Activated B cell treated with CpG ODN at 0.5 μM for 24 hours (primary cell): ENCODE data around the gene PTMA. TPM values are rescaled to one million over a fixed set of nuclear protein-coding genes. Genes with fewer than 3 reads are reported as not detected.

Experiments
- ATAC-seq: fragments of 200-7000 bp; cut with Tn5 transposase; one replicate; pipeline ENCODE4 v1.10.0; 2021; ENCODE audit warnings: low read depth, mild to moderate bottlenecking, moderate library complexity
- CTCF ChIA-PET: fragments of 350-600 bp; sonication (Branson Sonifier 250); formaldehyde crosslinking; loops from one replicate; lab custom pipeline; 2021; ENCODE audit warnings: antibody characterized with exemption; lab: Charles Lee
- POLR2A ChIA-PET: fragments of 350-600 bp; sonication (Branson Sonifier 250); formaldehyde crosslinking; loops from one replicate; lab custom pipeline; 2021; ENCODE audit warnings: antibody characterized with exemption; lab: Charles Lee
- DNase-seq: peaks from one replicate; pipeline ENCODE4 v3.0.0; 2022
- H3K27ac Mint-ChIP-seq: one replicate; pipeline ENCODE4 v1.8.0; 2020; ENCODE audit warnings: mixed read lengths
- H3K27me3 Mint-ChIP-seq: one replicate; pipeline ENCODE4 v1.8.0; 2021; ENCODE audit warnings: mixed read lengths
- H3K36me3 Mint-ChIP-seq: one replicate; pipeline ENCODE4 v1.8.0; 2021; ENCODE audit warnings: low read depth, mixed read lengths
- H3K4me1 Mint-ChIP-seq: one replicate; pipeline ENCODE4 v1.8.0; 2021; ENCODE audit warnings: mixed read lengths
- H3K4me3 Mint-ChIP-seq: one replicate; pipeline ENCODE4 v1.8.0; 2020; ENCODE audit warnings: mild to moderate bottlenecking, mixed read lengths
- H3K9me3 Mint-ChIP-seq: one replicate; pipeline ENCODE4 v1.8.0; 2020; ENCODE audit warnings: mixed read lengths
- intact Hi-C: fragments of 100-400 bp; cut with micrococcal nuclease; formaldehyde crosslinking; loops from one replicate; pipeline ENCODE4 v1.15.1; 2024
- total RNA-seq: library from RNA; stranded (reverse); gene quantifications from 2 replicates; pipeline ENCODE4 v1.2.3, GENCODE V29; 2022
- TF ChIP-seq, protein P1 (sequence below): fragments of 200-600 bp; IDR thresholded peaks from one replicate; pipeline ENCODE4 v1.8.0; 2022; ENCODE audit warnings: antibody characterized with exemption, mild to moderate bottlenecking

The PTMA gene
- total RNA-seq, 1 donor from 2014 or later = 1,531 TPM

DNA sequence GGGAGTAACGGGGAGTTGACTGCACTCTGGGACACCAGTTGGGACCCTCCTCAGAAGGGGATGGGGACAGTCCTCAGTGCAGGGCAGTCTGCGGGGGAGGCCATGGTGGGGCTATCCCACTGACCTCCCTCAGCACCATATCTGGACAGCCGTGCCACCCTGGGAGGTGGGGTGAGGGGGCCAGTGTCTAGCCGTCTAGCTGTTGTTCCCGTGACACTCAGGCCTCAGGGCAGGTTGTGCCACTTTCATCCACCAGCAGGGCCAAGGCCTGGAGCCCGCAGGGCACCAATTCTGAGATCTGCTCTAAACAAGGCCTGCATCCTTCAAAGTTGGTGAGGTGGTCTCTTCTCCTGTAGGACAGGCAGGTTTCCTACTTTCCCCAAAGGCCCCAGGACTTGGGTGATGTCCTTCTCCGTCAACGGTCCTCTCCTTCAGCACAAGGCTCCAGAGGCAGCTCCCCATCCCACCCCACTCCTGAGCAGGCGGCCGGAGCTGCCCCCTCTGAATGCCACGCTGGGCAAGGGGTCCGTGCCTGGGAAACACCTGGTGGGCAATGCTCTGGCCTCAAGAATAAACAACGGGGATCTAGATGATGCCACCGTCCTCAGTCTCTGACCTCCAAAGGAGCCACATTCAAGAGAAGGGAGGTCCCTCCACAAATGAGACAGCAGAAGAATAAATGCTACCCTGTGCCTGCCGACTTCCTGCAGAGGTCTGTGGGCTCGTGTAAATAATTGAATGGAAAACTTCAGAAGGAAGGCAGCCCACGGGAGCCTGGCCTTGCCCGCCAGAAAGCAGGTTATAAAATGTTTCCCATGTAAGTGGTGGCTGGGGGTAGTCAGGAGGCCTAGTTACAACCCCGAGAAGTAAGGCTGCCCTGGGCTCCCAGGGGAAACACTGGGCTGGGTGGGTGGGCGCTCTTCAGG, 42.8 kb upstream of the PTMA start:
- intact Hi-C loops = no loop called here
- H3K4me1 Mint-ChIP-seq = peaks cover 94% of the 10 kb centered on the region
- DNase-seq (no peak), ATAC-seq (no peak)
- no peaks in the 10 kb centered on the region for H3K27me3 Mint-ChIP-seq
- CTCF ChIA-PET = interaction anchor here (2.4 to 3.5 kb wide), 3 partner anchors 11 to 53 kb away, joined by 7 to 25 read pairs (median 19); no protein-coding TSS in a partner anchor
- H3K9me3 Mint-ChIP-seq = no peaks in the 10 kb centered on the region
- H3K27ac Mint-ChIP-seq = peak overlapping the region; percentile 98
- TF ChIP-seq, protein P1, sequence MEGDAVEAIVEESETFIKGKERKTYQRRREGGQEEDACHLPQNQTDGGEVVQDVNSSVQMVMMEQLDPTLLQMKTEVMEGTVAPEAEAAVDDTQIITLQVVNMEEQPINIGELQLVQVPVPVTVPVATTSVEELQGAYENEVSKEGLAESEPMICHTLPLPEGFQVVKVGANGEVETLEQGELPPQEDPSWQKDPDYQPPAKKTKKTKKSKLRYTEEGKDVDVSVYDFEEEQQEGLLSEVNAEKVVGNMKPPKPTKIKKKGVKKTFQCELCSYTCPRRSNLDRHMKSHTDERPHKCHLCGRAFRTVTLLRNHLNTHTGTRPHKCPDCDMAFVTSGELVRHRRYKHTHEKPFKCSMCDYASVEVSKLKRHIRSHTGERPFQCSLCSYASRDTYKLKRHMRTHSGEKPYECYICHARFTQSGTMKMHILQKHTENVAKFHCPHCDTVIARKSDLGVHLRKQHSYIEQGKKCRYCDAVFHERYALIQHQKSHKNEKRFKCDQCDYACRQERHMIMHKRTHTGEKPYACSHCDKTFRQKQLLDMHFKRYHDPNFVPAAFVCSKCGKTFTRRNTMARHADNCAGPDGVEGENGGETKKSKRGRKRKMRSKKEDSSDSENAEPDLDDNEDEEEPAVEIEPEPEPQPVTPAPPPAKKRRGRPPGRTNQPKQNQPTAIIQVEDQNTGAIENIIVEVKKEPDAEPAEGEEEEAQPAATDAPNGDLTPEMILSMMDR = no peak
- H3K4me3 Mint-ChIP-seq = peak overlapping the region; percentile 70
- POLR2A ChIA-PET = interaction anchor here (1.1 to 22.2 kb wide), 7 partner anchors 9 to 201 kb away, joined by 4 to 1242 read pairs (median 6); partner anchors contain the start of genes COPS7B, NCL and PTMA
- H3K36me3 Mint-ChIP-seq = no peaks in the 10 kb centered on the region

DNA sequence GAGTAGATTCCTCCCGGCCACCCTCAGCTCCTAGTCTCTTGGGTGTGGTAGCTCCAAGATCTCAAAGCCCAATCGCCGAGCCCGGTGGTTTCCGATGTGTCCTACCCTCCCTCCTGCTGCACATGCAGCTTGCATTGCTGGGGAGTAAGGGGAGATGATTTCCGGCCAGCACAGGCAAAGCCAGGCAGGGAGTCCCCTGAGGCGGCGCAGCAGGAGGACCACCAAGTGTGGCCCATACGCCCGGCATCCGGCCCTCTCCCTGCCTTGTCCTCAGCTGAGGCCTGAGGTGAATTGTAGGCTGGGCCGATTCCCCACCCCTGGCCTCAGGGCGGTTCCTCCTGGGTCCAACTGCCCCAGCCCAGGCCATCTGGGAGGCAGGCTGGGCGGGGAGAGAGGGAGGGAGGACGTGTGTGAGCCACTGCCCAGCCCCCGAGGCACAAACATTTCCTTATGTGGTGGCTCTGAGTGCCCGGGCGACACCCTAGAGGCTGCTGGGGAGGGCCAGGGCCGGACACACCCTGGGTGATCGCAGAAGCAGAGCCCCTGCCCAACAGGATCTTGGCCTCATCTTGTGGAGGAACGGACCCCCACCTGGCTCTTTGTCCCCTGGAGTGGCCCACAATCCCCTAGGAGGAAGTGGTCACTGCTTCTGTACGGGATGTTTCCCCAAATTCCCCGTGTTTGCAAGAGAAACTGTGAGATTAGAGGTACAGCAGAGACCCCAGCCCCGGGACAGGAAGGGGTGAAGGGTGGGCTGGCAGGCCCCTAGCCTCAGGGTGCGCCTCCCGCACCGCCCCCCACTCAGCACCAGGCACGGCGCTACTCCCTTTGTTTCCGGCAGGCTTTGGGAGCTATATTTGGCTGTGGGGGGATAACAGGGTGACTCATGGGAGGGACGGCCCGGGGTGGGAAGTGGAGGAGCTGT, 41.9 kb upstream of the PTMA start:
- ChIA-PET CTCF (interaction anchor here (1.1 to 3.5 kb wide), 4 partner anchors 10 to 54 kb away, joined by 5 to 25 read pairs (median 13); no protein-coding TSS in a partner anchor), POLR2A (interaction anchor here (0.6 to 22.2 kb wide), 16 partner anchors 8 to 541 kb away, joined by 3 to 1242 read pairs (median 4); partner anchors contain the start of genes COPS7B, NCL and PTMA)
- Mint-ChIP-seq H3K27me3 (no peaks in the 10 kb centered on the region), H3K36me3 (no peaks in the 10 kb centered on the region), H3K4me1 (peaks cover 91% of the 10 kb centered on the region), H3K9me3 (no peaks in the 10 kb centered on the region), H3K4me3 (peak overlapping the region; percentile 81), H3K27ac (peak overlapping the region; percentile 98)
- TF ChIP-seq, protein P1 = no peak
- intact Hi-C loops = no loop called here
- peak; percentile 51 for DNase-seq
- ATAC-seq = peak; percentile 18

DNA sequence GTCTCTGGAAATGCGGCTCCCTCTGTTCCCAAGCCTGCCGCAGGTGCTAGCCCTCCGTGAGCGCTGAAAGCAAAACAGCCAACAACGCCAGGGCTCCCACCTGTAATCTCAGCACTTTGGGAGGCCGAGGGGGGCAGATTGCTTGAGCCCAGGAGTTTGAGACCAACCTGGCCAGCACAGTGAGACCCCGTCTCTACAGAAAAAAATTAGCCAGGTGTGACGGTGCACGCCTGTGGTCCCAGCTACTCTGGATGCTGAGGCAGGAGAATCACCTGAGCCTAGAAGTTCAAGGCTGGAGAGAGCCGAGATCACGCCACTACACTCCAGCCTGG, 41.3 kb upstream of the PTMA start:
- Mint-ChIP-seq H3K36me3 (no peaks in the 10 kb centered on the region), H3K4me3 (peak overlapping the region; percentile 81), H3K4me1 (peaks cover 93% of the 10 kb centered on the region), H3K9me3 (no peaks in the 10 kb centered on the region), H3K27me3 (no peaks in the 10 kb centered on the region), H3K27ac (peak overlapping the region; percentile 98)
- ChIA-PET CTCF (interaction anchor here (1.1 to 3.5 kb wide), 4 partner anchors 9 to 55 kb away, joined by 5 to 25 read pairs (median 13); no protein-coding TSS in a partner anchor), POLR2A (interaction anchor here (0.6 to 22.2 kb wide), 16 partner anchors 7 to 542 kb away, joined by 3 to 1242 read pairs (median 4); partner anchors contain the start of genes COPS7B and PTMA)
- TF ChIP-seq, protein P1 = no peak
- ATAC-seq = no peak
- DNase-seq = no peak
- intact Hi-C loops = no loop called here

DNA sequence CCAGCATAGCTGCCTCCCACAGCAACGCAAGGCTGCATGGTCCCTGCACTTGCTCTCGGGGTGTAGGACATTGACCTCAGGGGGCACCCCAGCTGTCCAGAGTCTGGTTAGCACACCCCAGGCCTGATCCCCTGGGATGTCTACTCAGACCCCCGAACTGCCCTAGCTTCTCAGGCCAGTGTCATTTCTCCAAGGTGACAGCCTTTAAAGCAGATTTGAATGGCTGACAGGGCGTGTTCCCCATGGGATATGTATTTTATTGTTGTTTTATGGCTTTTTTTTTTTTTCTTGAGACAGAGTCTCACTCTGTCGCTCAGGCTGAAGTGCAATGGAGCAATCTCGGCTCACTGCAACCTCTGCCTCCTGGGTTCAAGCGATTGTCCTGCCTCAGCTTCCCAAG, 40.8 kb upstream of the PTMA start:
- no peak for ATAC-seq
- peak overlapping the region; percentile 98 for H3K27ac Mint-ChIP-seq
- no peaks in the 10 kb centered on the region for H3K9me3 Mint-ChIP-seq
- DNase-seq = no peak
- H3K36me3 Mint-ChIP-seq = no peaks in the 10 kb centered on the region
- ChIA-PET POLR2A (interaction anchor here (0.7 to 22.2 kb wide), 14 partner anchors 7 to 542 kb away, joined by 3 to 1242 read pairs (median 4); partner anchors contain the start of gene PTMA), CTCF (interaction anchor here (1.1 to 3.5 kb wide), 4 partner anchors 9 to 55 kb away, joined by 5 to 25 read pairs (median 13); no protein-coding TSS in a partner anchor)
- H3K27me3 Mint-ChIP-seq = no peaks in the 10 kb centered on the region
- peaks cover 94% of the 10 kb centered on the region for H3K4me1 Mint-ChIP-seq
- intact Hi-C loops = no loop called here
- peak overlapping the region; percentile 81 for H3K4me3 Mint-ChIP-seq
- TF ChIP-seq, protein P1 = no peak
